Measurements from ENCODE around the gene GLT1D1.

Gene GLT1D1

DNA sequence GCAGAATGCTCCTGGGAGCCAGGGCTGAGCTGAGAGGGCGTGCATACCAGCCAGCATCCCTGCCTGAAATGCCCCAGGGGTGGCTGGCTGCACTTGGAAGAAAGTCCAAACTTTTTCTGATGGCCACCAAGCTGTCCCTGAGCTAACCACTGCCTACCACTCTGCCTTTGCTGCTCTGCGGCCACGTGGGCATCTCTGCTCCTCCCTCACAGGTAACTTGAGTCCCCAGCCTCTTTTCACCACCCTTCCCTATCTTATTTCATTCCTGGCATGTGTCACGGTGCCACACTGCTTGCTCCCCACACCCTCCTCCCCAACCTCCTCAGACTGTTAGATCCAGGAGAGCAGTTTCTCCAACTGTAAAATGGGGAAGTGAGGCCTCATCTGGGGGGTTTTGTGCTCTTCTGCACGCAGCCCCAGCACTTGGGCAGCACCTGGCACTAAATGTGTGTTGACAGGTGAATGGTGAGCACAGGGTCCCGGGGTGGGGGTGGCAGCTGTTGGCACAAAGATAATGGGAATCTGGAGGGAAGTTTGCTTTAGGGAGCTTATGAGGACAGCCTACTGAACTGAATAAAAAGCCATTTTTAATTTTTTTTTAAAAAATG is 113.0 kb downstream of the GLT1D1 start:
- no peak for DNase-seq (ENCODE audit: low read depth)

DNA sequence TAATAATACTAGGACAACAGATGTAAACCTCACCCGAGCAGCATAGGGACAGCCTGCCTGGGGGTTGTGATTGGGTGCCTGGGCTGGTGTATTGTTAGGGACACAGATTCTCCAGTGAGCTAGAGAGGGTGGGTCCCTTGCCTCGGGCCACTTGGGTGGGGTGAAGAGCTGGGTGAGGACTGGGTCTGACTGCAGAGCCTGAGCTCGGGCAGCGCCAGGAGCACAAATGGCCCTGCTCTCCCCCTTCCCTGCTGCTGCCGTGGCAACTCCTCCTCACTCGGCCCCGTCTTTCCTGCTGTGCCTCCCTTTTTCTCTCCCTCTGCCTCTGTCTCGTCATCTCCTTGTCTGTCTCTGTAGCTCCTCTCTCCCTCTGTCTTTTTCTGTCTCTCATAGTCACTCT is 115.4 kb downstream of the GLT1D1 start:
- DNase-seq (ENCODE audit: low read depth), result no peak

DNA sequence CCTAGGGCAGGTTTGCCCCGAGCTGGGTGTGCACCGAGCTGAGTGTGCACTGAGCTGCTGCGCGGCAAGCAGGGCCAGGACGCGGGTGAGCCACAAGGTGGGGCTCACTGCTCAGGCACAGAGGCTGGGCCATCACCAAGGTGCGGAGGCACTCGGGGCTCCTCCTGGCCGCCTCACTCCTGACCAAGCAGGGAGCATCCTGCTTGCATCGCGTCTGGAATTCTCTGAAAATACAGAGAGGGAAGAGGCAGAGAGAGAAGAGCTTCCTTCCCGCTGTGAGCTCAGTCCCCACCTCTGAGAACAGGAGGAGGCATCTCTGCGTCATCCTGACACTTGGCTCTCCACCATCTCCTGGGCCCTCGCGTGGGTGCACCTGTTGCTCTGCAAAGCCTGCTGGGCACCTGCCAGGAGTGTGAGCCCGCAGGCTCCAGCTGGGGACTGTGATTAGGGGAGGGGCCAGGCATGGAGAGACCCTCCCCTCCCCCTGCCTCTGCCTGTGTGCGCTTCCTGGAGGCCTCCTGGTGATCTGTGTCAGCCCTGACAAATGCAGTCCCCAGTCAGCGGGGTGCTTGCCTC is 116.3 kb downstream of the GLT1D1 start:
- no peak for DNase-seq (ENCODE audit: low read depth)

DNA sequence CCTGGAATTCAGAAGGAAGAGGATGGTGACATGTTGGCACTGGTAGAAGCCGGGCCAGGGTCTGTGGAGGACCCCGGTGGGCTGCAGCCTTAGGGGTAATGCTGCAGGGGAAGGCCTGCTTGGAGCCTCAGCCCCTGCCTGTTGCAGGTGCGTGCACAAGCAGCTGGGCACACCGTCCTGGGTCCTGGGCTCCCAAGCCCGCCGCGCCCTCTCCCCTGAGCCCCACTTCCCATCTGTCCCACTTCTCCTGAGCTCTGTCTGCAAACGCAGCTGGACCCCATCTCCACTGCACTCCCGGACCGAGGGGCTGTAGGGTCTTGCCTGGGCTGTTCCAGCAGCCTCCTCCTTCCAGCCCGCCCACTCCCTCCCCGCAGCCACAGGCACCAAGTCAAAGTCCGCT is 116.8 kb downstream of the GLT1D1 start:
- no peak for DNase-seq (ENCODE audit: low read depth)

DNA sequence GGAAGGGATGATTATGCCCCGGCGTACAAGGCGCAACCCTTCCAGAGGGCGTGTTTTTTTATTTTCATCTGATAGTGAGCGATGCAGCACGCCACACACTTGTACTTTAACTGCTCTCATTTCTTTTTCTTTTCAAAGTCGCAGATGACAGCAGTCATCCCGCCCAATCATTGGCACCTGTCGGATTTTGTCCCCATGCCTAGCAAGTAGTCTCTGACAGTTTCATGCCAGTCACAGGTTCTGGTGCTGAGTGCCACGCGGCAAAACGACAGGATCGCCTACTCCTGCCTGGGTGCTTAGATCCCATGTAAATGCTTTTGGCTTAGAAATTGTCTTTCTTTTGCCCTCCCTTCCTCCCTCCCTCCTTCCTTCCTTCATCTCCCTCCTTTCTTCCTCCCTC is 117.7 kb downstream of the GLT1D1 start:
- DNase-seq (ENCODE audit: low read depth), result no peak

DNA sequence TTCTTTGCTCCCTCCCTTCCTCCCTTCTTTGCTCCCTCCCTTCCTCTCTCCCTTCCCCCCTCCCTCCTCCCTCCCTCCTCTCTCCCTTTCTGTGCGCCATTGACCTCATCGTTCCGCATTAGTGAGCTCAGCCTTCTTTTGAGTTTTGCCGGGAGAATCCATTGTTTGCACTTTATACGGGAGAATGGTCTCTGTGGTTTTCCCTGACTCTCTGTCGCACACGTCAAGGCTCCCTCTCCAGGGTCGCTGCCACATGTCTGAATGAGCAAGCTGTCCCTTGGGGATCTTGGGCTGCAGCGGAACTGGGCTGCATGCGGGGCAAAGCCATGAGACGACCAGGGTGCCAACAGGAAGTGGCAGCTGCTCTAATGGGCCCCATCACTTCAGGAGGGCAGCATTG is 118.5 kb downstream of the GLT1D1 start:
- no peak for DNase-seq (ENCODE audit: low read depth)

DNA sequence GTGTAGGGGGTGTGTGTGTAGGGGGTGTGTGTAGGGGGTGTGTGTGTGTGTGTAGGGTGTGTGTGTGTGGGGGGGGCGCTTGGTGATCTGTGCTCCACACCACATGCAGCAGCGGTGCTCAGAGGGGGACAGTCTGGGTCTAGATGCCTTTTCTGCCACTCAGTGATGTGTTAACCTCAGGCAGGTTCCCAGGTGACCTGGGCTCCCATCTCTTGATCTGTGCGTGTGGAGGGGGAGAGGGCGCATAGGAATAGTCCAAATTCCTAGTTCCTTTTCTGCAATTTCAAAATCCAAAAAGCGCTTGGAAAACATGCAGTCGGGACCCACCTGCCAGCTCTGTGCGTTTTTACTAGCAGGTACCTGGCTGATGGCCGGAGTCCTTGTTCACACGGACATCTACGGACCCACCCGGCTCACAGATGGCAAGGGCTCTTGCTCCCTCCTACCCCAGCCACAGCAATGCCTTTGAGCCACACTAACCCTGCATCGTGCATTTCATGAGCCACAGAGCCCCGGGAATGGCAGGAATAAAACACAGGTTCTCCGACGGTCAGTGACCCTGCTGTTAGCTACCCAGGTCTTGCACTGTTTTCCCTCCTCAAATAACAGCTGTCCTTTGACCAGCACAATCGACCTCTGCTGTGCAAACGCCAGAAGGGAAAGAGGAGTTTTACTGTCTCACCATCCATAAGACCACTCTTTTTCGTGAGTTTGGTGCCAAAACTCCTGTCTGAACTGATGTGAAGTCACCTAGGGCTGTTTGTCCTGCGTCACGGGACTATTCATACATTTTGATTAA is 120.8 kb downstream of the GLT1D1 start:
- DNase-seq (ENCODE audit: low read depth), result no peak

DNA sequence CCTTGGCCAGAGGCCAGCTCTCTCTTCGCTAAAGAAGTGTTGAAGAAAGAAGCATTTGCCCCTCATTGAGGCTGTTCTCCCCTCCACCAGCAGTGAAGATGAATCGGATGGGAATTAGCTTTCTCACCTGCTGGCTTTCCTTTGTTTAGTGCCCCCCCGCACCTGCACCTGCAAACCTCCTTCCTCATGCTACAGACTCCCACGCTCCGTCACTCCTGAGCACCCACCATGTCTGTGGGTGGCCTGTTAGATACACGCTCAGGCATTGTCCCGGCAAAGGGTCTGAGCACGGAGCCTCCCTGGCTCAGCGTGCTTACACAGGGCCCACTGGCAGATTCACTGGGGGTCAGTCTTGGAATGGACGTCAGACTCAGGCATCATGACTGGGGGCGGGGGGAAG is 121.6 kb downstream of the GLT1D1 start:
- no peak for DNase-seq (ENCODE audit: low read depth)

DNA sequence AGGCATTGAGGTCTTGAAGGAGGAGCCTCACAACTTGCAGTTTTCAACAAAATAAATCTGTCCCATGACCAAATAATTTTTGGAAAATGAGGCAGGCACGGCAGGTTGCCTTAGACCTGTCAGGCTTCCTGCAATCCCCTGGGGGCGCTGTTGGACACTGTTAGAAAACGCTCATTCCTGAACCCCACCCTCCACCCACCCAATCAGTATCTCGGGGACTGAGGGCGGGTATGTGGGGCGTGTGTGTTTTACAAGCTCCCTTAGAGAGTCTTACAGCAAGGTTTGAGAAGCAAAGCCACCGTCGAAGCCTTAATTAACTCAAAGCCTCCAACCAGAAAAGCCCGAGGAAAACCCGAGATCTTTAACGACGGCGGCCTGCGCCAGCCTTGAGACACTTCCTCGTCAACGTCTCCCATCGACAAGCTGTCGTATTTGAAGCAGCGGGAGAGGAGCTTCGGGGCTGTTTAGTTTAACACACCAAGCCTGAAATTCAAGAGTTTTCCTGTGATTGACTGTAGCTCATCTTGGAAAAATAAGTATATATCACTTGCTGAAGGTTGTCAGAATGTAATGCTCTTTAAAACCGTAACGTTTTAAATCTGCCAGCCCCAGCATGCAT is 123.0 kb downstream of the GLT1D1 start:
- no peak for DNase-seq (ENCODE audit: low read depth)

DNA sequence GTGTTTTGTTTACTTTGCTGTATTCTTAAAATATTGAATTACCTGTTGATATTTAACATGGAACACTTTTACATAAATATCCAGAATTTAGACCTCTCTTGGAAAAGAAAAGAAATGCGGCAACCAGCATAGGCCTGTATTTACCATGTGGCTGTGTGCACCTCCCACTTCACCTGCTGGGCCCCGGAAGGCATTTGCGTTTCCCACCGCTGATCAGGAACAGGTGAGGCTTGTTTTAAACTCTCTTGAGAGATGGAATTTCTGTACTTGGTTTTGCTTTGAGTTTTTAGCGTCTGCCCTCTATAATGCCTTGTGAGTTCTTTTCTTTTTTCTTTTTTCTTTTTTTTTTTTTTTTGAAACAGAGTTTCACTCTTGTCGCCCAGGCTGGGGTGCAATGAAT is 124.2 kb downstream of the GLT1D1 start:
- DNase-seq (ENCODE audit: low read depth), result no peak

DNA sequence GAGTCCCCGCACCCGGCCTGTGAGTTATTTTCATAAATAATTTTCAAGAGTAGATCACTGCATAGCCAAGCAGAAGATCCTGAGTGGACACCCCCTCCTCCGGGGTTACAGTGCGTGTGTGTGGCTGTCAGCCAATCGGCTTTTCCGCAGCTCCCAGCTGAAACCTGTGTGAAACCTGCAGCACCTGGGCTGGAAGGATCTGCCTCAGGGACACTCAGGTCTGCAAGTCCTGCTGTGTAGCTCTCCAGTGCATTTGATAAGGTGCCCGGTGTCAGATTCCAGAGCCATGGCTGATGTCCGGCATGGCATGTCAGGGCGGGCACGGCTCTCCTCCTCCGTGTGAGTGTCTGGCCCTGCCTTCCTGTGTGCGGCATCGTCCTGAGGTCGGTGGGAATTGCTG is 124.8 kb downstream of the GLT1D1 start:
- DNase-seq (ENCODE audit: low read depth), result no peak

DNA sequence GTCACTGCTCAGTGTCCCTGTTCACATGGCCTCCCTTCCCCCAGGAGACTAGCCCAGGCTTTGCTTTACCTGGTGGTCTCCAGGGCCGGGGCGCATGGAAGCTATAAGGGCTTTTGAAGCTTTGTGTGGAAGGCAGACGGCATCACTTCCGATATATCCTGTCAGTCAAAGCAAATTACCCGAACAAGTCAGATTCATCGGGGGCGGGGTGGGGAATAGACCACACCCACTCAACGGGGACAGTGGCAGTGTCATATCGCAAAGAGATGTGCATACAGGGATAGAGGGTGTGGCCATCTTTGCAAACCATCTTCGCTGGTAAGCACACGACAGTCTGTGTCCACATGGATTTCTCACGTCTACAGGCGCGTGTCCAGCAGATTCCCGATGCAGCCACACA is 127.3 kb downstream of the GLT1D1 start:
- no peak for DNase-seq (ENCODE audit: low read depth)

DNA sequence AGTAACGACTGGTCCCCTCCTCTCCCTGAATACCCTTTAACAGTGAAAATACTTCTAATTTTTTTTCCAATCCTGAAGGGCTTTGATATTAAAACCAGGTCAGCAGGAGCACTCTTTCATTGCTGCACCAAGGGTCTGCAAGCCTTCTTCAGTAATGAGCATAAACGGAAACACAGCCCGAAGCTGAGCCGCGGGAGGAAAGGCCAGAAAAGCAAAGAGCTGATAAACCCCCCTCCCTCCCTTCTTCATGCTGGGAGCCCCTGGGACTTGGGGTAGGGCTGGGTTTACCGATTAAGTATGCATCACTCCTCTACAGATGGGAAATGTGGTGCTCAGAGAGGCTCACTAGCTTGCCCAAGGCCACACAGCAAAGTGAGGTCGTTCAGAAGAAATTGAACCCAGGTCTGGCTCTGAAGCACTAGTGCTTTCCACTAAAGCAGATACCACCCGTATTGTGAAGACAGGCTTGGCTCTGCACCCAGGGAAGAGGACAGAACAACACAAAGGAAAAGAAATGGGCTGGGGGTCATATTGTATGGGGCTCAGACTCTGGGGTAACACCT is 128.8 kb downstream of the GLT1D1 start:
- DNase-seq (ENCODE audit: low read depth), result no peak

DNA sequence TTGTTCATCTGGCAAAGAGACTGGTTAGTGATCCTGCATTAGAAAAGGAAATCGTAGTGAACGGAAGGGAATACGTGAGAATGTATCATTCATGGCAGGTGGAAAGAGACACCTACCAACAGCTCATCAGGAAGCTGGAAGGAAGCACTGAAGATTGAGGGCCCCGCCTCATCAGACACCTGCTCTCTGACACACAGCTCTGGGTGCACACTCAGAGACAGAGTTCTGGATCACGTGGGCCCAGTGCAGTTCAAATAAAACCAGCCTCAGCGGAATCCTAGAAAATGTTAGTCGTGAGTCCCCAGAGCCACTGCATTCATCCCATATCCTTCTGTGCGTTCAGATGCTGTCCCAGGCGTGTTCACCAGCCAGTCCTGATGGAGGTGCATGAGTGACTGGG is 129.7 kb downstream of the GLT1D1 start:
- no peak for DNase-seq (ENCODE audit: low read depth)

DNA sequence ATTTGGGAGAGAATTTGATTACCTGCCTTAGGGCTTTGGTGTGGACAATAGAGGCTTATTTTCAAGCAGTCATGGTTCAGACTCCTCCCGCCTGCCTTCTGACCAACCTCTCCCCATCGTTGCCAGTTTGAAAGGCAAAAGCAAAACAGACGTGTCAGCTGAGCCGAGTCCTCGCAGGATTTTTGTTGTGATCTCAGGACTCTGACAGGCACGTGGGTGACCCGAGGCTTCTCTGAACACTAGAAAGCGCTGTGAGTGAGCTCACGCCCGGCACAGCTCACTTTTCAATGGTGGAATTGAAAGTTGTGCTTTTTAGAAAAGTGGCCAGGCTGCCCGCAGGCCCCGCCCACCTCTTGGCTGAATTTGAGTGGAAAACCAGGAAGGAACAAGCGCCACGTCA is 130.1 kb downstream of the GLT1D1 start:
- DNase-seq (ENCODE audit: low read depth), result no peak

DNA sequence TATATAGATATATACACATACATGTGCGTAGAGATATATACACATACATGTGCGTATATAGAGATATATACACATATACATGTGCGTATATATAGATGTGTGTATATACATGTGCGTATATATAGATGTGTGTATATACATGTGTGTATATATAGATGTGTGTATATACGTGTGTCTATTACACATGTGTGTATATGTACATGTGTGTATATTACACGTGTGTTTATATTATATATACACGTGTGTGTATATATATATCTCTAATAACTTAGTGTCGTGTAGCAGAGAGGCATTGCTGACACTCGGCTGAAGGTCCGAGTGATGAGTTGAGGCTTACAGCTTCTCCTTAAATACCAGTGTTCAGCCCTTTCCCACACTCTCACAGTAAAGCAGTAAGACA is 133.7 kb downstream of the GLT1D1 start:
- DNase-seq (ENCODE audit: low read depth), result no peak

DNA sequence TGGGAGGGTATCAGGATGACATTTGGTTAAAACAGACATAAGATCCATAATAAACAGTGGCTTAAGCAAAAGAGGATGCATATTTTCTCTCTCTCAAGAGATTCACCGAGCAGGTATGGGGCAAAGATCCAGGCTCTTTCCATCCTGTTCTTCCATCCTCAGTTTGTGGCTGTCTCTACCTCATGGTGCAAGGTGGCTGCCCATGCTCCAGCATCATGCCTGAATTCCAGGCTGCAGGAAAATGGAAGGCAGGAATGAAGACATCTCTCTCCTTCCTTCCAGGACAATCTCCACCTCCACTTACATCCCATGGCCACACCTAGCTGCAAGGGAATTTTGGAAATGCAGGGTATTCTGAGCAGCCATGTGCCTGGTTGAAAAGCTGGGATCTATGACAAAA is 136.0 kb downstream of the GLT1D1 start:
- DNase-seq (ENCODE audit: low read depth), result no peak

DNA sequence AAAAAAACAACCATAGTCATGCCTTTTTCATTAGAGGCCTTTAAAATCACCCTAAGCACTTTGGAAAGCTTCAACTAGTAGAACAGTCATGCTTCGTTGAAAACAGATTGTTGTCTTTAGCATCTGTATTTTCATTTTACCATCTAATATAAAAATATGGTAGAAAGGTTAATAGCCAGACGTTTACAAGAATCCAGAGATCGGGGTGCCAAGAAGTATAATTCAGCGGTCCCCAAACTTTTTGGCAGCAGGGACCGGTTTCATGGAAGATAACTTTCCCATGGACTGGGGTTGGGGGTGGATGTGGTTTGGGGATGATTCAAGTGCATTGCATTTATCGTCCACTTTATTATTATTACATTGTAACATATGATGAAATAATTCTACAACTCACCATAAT is 138.4 kb downstream of the GLT1D1 start:
- no peak for DNase-seq (ENCODE audit: low read depth)

DNA sequence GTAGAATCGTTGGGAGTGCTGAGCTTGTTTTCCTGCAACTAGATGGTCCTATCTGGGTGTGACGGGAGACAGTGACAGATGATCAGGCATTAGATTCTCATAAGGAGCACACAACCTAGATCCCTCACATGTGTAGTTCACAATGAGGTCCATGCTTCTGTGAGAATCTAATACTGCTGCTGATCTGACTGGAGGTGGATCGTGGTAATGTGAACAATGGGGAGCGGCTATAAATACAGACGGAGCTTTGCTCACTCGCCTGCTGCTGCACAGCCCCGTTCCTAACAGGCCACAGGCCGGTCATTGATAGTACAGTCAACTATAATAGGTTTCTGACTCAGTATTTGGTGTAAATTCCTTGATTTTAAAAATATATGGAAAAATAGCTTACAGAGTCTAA is 138.8 kb downstream of the GLT1D1 start:
- DNase-seq (ENCODE audit: low read depth), result no peak

DNA sequence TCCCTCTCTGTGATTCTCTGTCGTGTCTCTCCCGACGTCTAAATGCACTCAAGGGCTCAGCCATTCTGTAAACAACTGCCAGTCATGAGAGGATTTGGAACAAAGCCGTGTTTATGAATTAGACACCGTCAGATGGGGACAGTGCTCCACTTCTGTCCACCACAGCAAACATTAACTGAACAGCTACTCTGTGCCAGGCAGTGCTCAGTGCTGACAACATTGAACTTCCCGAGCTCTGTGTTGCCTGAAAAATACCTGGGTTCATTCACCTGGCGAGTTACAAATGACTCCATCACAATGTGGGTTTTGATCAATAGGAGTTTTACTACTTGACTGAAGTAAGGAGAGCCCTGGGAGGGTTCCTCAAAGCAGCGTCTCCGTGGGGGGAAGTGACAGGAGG is 139.3 kb downstream of the GLT1D1 start:
- no peak for DNase-seq (ENCODE audit: low read depth)

DNA sequence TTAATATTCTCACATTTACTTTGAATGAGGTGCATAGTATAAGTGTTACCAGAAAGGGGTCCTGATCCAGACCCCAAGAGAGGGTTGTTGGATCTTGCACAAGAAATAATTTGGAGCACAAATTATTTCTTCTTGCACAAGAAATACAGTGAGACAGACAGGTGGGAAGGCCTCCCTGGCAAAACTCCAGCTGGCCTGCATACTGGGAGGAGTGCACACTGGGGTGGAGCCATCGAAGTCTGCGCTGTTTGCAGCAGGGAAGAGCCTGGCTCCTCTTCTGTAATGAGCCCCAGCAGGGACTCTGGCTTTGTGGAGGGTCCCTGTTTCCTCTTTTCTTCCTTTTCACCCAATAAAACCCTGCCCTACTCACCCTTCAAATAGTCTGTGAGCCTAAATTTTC is 141.6 kb downstream of the GLT1D1 start:
- DNase-seq (ENCODE audit: low read depth), result no peak

DNA sequence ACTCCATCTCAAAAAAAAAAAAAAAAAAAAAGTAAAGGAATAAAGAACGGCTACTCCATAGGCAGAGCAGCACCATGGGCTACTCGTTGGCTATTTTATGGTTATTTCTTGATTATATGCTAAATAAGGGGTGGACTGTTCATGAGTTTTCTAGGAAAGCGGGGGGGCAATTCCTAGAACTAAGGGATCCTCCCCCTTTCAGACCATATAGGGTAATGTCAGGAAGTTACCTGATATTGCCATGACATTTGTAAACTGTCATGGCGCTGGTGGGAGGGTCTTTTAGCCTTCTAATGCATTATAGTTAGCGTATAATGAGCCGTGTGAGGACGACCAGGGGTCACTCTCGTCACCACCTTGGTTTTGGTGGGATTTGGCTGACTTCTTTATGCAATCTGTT is 142.3 kb downstream of the GLT1D1 start:
- no peak for DNase-seq (ENCODE audit: low read depth)

DNA sequence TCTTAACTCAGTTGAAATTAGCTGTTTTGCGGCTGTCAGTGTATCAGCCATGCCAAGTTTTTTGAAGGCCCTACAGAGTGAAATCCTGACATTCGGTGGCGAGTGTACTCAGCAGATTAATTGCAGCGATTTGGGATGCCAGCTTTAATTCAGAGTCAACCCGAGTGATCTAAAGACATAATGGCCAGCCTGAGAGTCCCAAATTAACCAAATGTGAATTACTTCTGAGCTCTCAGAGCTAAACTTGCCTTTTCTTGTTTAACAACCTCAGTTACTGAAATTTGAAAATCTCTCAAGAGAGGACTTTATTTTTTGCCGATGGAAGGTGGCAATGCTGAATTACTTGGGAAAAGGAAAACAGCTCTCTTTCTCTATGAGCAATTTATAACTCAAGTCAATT is 148.5 kb downstream of the GLT1D1 start:
- no peak for DNase-seq (ENCODE audit: low read depth)
